AG08396 (cell line): ENCODE measurements around the gene KLK7.
"Not testable (repeated sequence)": the region's sequence is repeated elsewhere in the genome, so short reads cannot be mapped to it uniquely, and the experiment has no call there.

Source experiments
- DNase-seq: peaks from one replicate; pipeline ENCODE4 v3.0.0; 2012; ENCODE audit warnings: low spot score, mixed read lengths

KLK7 gene

GRCh38 chr19:51010066-51010795, 26.5 kb upstream of the KLK7 start:
- no peak for DNase-seq

- DNase-seq = no peak
These were observed 25.6 kb upstream of the KLK7 start for GRCh38 chr19:51009061-51009891.

DNA sequence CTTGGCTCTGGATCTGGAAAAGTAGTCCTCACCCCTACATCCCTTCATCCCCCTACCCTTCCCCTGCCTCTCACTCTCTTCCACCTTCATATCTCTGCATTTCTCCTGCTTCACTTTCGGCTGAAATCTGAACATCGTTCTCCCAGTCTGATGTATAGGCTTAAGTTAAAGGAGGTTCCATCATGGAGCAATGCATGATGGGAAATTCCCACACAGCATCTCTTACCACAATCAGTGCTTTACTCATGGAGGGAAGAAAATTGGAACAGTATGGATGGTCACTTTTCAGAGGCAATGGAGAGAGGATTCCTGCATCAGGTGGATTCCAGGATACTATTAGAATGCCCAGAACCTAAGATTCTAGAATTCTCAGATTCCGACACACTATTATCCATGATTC, 23.8 kb upstream of the KLK7 start:
- no peak for DNase-seq

GRCh38 chr19:51006406-51006805, 22.7 kb upstream of the KLK7 start:
- no peak for DNase-seq

- no peak for DNase-seq
These were observed 21.5 kb upstream of the KLK7 start for GRCh38 chr19:51005248-51005647.

DNA sequence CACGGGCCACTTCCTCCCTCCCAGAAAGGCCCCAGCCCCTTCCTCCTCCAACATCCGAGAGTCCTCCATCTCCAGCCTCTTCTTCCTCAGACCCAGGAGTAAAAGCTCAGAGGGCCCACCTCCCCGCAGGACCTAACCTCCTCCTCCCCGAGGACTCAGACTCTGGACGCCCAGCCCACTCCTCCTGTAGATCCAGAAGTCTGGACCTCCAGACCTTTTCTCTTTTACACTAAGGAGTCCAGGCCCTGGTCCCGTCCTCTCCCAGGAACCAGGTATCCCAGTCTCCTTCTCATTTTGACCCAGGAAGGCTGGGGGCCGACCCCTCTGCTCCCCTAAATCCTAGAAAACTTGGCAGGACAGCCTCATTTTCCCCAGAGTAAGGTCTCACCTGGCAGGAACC, 19.6 kb upstream of the KLK7 start:
- DNase-seq = no peak

DNA sequence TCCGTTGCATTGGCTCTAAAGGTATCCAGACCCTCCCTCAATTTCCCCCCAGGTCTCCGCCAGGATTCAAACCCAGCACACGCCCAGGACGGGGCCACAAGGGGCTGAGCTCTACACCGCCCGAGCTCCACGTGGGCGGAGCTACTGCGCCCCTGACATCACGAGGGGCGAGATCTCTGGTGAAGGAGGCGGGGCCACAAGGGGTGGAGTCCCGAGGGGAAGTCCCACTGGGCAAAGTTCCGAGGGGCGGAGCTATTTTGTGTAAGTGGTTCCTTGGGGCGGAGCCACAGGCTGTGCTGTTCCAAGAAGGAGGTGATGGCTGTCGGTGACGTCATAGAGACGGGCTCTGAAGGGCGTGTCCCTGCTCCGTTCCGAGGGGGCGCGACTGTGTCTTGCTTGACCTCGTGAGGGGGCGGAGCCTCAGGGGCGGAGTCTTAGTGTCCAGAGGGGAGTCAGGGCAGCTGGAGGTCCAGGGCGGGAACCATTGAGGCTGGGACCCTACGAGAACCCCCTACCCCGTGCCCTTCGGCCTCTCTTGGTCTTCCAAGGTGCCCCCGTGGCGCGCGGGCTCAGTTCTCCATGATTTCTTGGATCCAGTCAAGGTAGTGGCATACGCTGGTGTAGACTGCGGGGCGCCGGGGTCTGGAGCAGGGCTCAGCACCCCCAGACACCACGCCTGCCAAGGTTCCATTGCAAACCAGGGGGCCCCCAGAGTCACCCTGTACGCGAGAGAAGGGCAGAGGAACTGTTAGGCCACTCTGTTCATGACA, 19.0 kb upstream of the KLK7 start:
- DNase-seq = no peak

- DNase-seq = no peak
These were observed 18.4 kb upstream of the KLK7 start for GRCh38 chr19:51002089-51002532.

GRCh38 chr19:51001515-51001914, 17.8 kb upstream of the KLK7 start, which contains the start of gene KLK8:
Gene KLK8 (minus strand): TSS chr19:51001604. CDS start chr19:51001167, 437 bp downstream.
- no peak for DNase-seq

- no peak for DNase-seq
These were observed 17.3 kb upstream of the KLK7 start for GRCh38 chr19:51000981-51001380.

GRCh38 chr19:51000426-51000825, 16.7 kb upstream of the KLK7 start:
- no peak for DNase-seq

DNA sequence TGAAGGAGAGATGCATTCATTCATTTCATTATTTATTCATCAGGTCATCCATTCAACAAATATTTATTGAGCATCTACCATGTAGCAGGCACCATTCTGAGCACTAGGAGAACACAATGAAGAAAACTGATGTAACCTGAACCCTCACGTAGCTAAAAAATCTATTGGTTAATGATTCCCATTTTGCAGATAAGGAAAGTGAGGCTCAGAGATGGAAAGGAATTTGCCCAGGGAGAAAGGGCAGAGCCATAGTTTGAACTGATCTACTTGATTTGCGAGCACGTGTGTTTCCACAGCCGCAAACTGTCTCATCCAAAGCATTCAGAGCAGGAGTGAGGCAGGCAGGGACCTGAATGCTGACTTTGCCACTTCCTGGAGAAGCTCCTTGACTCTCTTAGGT, 15.0 kb upstream of the KLK7 start:
- no peak for DNase-seq

GRCh38 chr19:50998061-50998460, 14.3 kb upstream of the KLK7 start:
- no peak for DNase-seq

DNA sequence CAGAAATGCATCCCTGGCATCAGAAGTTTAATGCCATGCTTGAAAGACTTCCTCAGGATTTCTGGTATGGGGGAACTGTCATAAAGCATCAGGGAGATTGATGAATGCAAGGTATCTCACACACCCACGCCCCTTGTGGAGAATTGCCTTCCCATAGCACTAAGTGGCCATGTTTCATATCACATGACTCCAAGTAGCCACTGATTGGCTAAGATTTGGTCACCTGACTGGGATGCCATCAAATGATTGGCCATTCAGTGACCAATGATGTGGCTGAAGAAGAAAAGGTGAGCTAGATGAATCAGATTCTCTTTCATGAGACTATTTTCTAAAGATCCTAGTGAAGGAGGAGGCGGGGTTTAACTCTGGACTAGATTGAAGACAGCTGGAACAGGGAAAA, 10.4 kb upstream of the KLK7 start:
- no peak for DNase-seq

DNA sequence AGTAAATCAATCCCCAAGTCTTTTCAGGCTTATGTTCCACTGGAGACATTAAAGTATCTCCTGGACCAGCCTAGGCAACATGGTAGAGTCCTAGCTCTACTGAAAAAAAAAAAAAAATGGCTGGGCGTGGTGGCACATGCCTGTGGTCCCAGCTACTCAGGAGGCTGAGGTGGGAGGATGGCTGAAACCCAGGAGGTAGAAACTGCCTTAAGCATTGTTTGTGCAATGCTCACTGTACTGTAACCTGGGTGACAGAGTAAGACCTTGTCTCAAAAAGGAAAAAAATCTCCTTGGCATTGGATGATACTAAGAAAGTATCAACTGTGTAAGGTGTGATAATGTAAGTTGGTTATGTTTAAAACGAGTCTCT, 8.9 kb upstream of the KLK7 start:
- DNase-seq = no peak

- DNase-seq = not testable (repeated sequence)
These were observed 699 bp upstream of the KLK7 start for GRCh38 chr19:50984416-50984815.

DNA sequence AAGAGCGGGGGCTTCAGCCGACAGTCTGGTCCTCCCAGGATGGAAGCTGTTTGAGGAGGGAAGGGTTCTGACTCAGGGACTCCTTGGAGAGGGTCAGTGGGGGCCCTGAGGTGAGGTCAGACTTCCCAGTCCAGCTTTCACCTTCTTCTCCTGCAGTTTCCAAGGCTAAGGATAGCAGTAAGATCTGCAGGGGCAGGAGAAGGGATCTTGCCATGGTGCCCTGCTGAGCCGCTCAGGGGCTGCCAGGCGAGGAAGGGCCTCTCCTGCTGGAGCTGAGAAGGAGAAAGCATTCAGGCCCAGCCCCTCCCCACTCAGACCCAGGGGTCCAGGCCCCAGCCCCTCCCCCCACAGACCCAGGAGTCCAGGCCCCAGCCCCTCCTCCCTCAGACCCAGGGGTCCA, 1.5 kb downstream of the KLK7 start:
- no peak for DNase-seq

- no peak for DNase-seq
These were observed 2.0 kb downstream of the KLK7 start for GRCh38 chr19:50981587-50982146.

DNA sequence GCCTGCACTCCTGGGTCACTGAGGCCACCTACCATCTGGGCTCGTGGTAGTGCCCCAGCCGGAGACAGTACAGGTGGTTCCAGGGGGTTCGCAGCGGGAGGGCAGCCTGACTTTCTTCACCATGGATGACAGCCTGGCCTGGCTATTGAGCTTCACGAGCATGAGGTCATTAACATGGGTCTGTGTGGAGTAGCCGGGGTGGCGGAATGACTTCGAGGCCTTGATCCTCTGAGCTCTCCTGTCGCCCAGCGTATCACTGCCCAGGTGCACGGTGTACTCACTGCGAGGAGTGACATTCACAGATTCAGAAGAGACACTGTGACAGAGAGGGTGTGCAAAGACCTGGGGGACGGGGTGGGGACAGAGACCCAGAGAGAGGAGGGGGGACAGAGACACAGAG, 3.5 kb downstream of the KLK7 start:
- no peak for DNase-seq

- no peak for DNase-seq
These were observed 4.0 kb downstream of the KLK7 start for GRCh38 chr19:50979758-50980157.

GRCh38 chr19:50978772-50979390, 4.8 kb downstream of the KLK7 start:
- no peak for DNase-seq

DNA sequence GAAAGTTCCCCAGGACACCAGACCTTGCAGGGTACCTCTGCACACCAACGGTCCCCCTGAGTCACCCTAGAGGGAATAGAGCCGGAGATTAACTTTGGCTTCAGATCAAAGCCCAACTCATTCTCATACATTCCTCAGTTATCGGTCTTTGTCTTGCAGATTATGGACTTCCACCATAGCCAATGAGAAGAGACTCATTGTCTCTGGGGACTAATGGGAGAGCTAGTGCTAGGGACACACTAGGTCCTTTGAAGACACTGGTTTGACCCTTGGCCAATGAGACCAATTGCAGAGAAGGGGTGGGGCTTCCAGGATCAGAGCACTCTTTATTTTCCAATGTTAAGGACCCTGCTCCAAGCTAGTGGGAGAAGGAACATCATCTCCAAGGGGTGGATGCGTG, 6.1 kb downstream of the KLK7 start:
- no peak for DNase-seq
